IMR-90 (cell line): ENCODE data around the gene PLCG2.

Experiments used
- BHLHE40 ChIP-seq: fragments of 150-350 bp; IDR thresholded peaks from 2 replicates; pipeline ENCODE4 v1.6.1; 2016; ENCODE audit warnings: mild to moderate bottlenecking, low read depth, low read length
- CEBPB ChIP-seq: IDR thresholded peaks from 2 replicates; pipeline ENCODE4 v1.6.1; 2012; ENCODE audit warnings: low read depth, low read length, improper control_type of control experiment
- FOS ChIP-seq: fragments of 150-350 bp; IDR thresholded peaks from 2 replicates; pipeline ENCODE4 v1.6.1; 2016; ENCODE audit warnings: low read depth, low read length
- MAFK ChIP-seq: IDR thresholded peaks from 2 replicates; pipeline ENCODE4 v1.6.1; 2012; ENCODE audit warnings: low read depth, low read length, improper control_type of control experiment
- MXI1 ChIP-seq: IDR thresholded peaks from 2 replicates; pipeline ENCODE4 v1.6.1; 2012; ENCODE audit warnings: low read depth, mild to moderate bottlenecking, low read length, moderate library complexity, borderline replicate concordance
- NFE2L2 ChIP-seq: fragments of 150-350 bp; IDR thresholded peaks from 2 replicates; pipeline ENCODE4 v1.6.1; 2016; ENCODE audit warnings: low read depth, mild to moderate bottlenecking, low read length
- POLR2A ChIP-seq: IDR thresholded peaks from 2 replicates; pipeline ENCODE4 v1.6.1; 2012; ENCODE audit warnings: mild to moderate bottlenecking, low read depth, low read length
- RAD21 ChIP-seq: IDR thresholded peaks from 2 replicates; pipeline ENCODE4 v1.6.1; 2012; ENCODE audit warnings: low read length, improper control_type of control experiment
- RCOR1 ChIP-seq: IDR thresholded peaks from 2 replicates; pipeline ENCODE4 v1.6.1; 2012; ENCODE audit warnings: mild to moderate bottlenecking, low read length, improper control_type of control experiment; ENCODE audit not compliant: insufficient replicate concordance
- RFX5 ChIP-seq: IDR thresholded peaks from 2 replicates; pipeline ENCODE4 v1.8.0; 2012; ENCODE audit warnings: low read depth, mild to moderate bottlenecking, low read length, moderate library complexity
- SMC3 ChIP-seq: fragments of 150-350 bp; IDR thresholded peaks from 2 replicates; pipeline ENCODE4 v1.6.1; 2016; ENCODE audit warnings: low read depth, mild to moderate bottlenecking, antibody characterized with exemption, low read length, moderate library complexity
- TF ChIP-seq, protein P1 (sequence below): fragments of 150-350 bp; IDR thresholded peaks from 2 replicates; pipeline ENCODE4 v1.6.1; 2016; ENCODE audit warnings: low read depth, mild to moderate bottlenecking, low read length, moderate library complexity, borderline replicate concordance
- TF ChIP-seq, protein P2 (sequence below): conservative IDR thresholded peaks from 2 replicates; pipeline ENCODE4 v1.5.1; 2012; ENCODE audit warnings: mild to moderate bottlenecking, low read depth, low read length, improper control_type of control experiment
- TF ChIP-seq, protein P3 (sequence below): fragments of 150-350 bp; IDR thresholded peaks from 2 replicates; pipeline ENCODE4 v1.6.1; 2017; ENCODE audit warnings: mild to moderate bottlenecking, antibody characterized with exemption, low read length, low read depth

DNA sequence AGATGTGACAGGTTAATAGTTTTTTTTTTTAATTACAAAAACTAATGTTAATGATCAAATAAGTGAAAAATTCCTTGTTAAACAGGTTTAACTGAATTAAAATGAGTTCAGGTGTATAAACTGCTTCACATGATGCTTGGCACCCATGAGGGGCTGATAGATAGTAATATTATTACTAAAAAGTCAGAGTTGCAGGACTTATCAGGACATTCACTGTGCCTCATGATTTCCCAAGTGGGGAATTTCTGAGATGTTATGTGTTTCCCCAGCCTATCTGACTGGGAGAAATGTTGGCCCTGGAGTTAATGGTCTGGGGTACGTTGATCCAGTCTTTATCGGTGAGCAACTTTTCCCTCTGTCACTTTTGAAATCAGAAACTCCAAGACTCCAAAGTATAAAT is 102.1 kb downstream of the PLCG2 start:
- TF ChIP-seq, protein P1, sequence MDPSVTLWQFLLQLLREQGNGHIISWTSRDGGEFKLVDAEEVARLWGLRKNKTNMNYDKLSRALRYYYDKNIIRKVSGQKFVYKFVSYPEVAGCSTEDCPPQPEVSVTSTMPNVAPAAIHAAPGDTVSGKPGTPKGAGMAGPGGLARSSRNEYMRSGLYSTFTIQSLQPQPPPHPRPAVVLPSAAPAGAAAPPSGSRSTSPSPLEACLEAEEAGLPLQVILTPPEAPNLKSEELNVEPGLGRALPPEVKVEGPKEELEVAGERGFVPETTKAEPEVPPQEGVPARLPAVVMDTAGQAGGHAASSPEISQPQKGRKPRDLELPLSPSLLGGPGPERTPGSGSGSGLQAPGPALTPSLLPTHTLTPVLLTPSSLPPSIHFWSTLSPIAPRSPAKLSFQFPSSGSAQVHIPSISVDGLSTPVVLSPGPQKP = no peak
- TF ChIP-seq, protein P2, sequence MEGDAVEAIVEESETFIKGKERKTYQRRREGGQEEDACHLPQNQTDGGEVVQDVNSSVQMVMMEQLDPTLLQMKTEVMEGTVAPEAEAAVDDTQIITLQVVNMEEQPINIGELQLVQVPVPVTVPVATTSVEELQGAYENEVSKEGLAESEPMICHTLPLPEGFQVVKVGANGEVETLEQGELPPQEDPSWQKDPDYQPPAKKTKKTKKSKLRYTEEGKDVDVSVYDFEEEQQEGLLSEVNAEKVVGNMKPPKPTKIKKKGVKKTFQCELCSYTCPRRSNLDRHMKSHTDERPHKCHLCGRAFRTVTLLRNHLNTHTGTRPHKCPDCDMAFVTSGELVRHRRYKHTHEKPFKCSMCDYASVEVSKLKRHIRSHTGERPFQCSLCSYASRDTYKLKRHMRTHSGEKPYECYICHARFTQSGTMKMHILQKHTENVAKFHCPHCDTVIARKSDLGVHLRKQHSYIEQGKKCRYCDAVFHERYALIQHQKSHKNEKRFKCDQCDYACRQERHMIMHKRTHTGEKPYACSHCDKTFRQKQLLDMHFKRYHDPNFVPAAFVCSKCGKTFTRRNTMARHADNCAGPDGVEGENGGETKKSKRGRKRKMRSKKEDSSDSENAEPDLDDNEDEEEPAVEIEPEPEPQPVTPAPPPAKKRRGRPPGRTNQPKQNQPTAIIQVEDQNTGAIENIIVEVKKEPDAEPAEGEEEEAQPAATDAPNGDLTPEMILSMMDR = no peak
- TF ChIP-seq MXI1 (no peak), SMC3 (no peak), FOS (no peak), CEBPB (no peak), POLR2A (no peak), RCOR1 (no peak), RAD21 (no peak), MAFK (no peak), NFE2L2 (no peak), RFX5 (no peak), BHLHE40 (no peak)
- TF ChIP-seq, protein P3, sequence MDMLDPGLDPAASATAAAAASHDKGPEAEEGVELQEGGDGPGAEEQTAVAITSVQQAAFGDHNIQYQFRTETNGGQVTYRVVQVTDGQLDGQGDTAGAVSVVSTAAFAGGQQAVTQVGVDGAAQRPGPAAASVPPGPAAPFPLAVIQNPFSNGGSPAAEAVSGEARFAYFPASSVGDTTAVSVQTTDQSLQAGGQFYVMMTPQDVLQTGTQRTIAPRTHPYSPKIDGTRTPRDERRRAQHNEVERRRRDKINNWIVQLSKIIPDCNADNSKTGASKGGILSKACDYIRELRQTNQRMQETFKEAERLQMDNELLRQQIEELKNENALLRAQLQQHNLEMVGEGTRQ = no peak
